ENCODE measurements around the gene NGFR.

NGFR gene

DNA sequence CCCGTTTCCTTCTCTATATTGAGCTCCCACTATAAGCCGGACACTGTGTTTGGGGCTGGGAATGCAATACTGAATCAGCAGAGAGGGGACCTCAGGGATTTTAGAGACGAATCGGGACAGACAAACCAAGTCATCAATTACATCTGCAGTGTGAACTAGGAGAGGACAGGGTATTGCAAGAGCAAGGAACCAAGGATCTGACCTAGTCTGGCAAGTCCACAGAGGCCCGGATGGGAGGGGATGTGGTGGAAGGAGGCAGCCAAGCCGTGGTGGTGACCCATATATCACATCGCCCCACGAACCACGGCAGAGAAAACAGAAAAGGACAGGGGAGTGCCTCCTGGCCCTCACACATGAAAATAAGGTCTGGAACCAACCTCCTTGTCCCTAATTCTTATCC, 52.5 kb downstream of the NGFR start:
- H3K79me2 ChIP-seq (ENCODE audit: low read length): no peaks in the 10 kb centered on the region
- H3K27ac ChIP-seq (ENCODE audit: low read length): no peak overlapping the region
- no peak overlapping the region for H3K4me3 ChIP-seq (ENCODE audit: low read length)
- H3K36me3 ChIP-seq (replicated peaks; ENCODE audit: insufficient read depth, low read length): no peaks in the 10 kb centered on the region
- H3K4me1 ChIP-seq (ENCODE audit: low read length): no peaks in the 10 kb centered on the region
- DNase-seq: no peak
- no peak overlapping the region for H2AFZ ChIP-seq (ENCODE audit: low read length)
- no peaks in the 10 kb centered on the region for H3K9me3 ChIP-seq (replicated peaks; ENCODE audit: insufficient read depth, low read length)
- H3K9me2 ChIP-seq (replicated peaks; ENCODE audit: insufficient read depth, low read length): no peaks in the 10 kb centered on the region
- no peaks in the 10 kb centered on the region for H3F3A ChIP-seq (ENCODE audit: insufficient read depth, low read length)
- peaks cover 62% of the 10 kb centered on the region for H3K27me3 ChIP-seq (replicated peaks; ENCODE audit: insufficient read depth, low read length)
- no peak overlapping the region for H3K4me2 ChIP-seq (ENCODE audit: low read depth, low read length)
- TF ChIP-seq, protein P1, sequence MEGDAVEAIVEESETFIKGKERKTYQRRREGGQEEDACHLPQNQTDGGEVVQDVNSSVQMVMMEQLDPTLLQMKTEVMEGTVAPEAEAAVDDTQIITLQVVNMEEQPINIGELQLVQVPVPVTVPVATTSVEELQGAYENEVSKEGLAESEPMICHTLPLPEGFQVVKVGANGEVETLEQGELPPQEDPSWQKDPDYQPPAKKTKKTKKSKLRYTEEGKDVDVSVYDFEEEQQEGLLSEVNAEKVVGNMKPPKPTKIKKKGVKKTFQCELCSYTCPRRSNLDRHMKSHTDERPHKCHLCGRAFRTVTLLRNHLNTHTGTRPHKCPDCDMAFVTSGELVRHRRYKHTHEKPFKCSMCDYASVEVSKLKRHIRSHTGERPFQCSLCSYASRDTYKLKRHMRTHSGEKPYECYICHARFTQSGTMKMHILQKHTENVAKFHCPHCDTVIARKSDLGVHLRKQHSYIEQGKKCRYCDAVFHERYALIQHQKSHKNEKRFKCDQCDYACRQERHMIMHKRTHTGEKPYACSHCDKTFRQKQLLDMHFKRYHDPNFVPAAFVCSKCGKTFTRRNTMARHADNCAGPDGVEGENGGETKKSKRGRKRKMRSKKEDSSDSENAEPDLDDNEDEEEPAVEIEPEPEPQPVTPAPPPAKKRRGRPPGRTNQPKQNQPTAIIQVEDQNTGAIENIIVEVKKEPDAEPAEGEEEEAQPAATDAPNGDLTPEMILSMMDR (IDR thresholded peaks at IDR 0.05; ENCODE audit: low read length): no peak
- TF ChIP-seq EZH2phosphoT487 (IDR thresholded peaks at IDR 0.05; ENCODE audit: low read length): no peak
- no peak for TF ChIP-seq EZH2 (optimal IDR thresholded peaks at IDR 0.05; ENCODE audit: low read depth, low read length)
- no peaks in the 10 kb centered on the region for H4K20me1 ChIP-seq (ENCODE audit: insufficient read depth, low read length)
- H3K9ac ChIP-seq (ENCODE audit: low read length): no peak overlapping the region

DNA sequence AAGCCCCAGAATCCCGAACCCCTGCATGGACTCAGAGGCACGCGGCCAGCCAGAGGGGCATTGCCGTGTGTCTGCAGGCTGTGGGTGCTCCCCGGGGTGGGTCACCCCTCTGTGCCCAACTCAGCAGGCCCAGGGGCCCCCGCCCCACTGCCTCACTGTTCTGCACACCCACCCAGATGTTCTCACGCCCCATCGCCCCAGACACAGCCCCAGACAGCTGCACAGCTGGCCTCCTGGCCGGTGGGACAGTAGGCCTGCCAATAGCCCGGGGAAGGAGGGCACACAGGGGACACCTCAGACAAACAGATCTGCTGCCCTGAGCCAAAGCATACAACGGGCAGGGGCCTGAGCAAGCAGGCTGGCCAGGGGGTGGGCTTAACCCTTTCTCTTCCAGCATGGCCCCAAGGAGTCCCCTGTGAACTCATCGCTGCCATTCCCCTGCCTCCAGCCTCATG, 53.0 kb downstream of the NGFR start:
- DNase-seq: no peak
- Histone ChIP-seq H3K4me1 (ENCODE audit: low read length) (no peaks in the 10 kb centered on the region), H3K36me3 (replicated peaks; ENCODE audit: insufficient read depth, low read length) (no peaks in the 10 kb centered on the region), H3K9ac (ENCODE audit: low read length) (no peak overlapping the region), H3K27me3 (replicated peaks; ENCODE audit: insufficient read depth, low read length) (peaks cover 62% of the 10 kb centered on the region), H2AFZ (ENCODE audit: low read length) (no peak overlapping the region), H3K4me2 (ENCODE audit: low read depth, low read length) (no peak overlapping the region), H3K79me2 (ENCODE audit: low read length) (no peaks in the 10 kb centered on the region), H4K20me1 (ENCODE audit: insufficient read depth, low read length) (no peaks in the 10 kb centered on the region), H3K9me3 (replicated peaks; ENCODE audit: insufficient read depth, low read length) (no peaks in the 10 kb centered on the region), H3K27ac (ENCODE audit: low read length) (no peak overlapping the region), H3K4me3 (ENCODE audit: low read length) (no peak overlapping the region), H3K9me2 (replicated peaks; ENCODE audit: insufficient read depth, low read length) (no peaks in the 10 kb centered on the region), H3F3A (ENCODE audit: insufficient read depth, low read length) (no peaks in the 10 kb centered on the region)
- TF ChIP-seq, protein P1 (IDR thresholded peaks at IDR 0.05; ENCODE audit: low read length): no peak
- TF ChIP-seq EZH2 (optimal IDR thresholded peaks at IDR 0.05; ENCODE audit: low read depth, low read length) (no peak), EZH2phosphoT487 (IDR thresholded peaks at IDR 0.05; ENCODE audit: low read length) (no peak)

DNA sequence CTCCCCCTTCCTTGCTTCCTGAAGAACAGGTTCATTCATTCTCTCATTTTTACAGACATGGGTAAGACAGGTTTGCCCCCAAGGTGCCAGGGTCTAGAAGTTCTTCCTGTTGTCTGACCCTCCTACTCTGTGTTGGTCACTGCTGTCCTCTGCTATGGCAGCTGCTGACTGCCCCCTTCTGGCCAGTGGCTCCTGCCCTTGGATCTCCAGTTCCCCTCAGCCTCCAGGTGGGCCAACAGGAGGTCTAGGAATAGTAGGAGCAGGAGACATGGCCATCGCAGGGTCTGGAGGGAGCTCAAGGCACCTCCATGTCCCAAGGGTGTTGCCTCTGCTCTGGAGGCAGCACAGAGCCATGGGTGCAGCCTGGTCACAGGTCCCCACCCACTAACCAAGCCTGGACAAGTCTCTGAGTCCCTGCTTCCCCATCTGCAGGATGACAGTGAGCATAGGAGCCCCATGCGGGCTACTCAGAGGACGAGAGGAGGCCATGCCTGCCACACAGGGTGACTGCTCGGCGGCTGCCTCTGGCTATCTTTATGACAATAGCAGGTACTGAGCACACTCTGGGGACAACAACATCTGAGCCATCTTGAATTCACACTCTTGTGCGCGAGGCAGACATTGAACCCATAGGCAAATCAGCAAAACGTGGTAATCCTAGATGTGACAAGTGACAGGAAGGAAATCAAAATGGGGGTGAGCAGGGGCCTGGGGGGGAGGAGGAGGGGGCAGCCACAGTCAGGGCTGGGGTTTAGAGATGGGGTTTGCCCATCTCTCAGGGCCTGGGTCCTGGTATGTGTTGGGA, 53.6 kb downstream of the NGFR start:
- Histone ChIP-seq H3K4me3 (ENCODE audit: low read length) (no peak overlapping the region), H3K9ac (ENCODE audit: low read length) (no peak overlapping the region), H3K4me1 (ENCODE audit: low read length) (no peaks in the 10 kb centered on the region), H3K36me3 (replicated peaks; ENCODE audit: insufficient read depth, low read length) (no peaks in the 10 kb centered on the region), H2AFZ (ENCODE audit: low read length) (no peak overlapping the region), H3K4me2 (ENCODE audit: low read depth, low read length) (no peak overlapping the region), H3K79me2 (ENCODE audit: low read length) (no peaks in the 10 kb centered on the region), H3K9me3 (replicated peaks; ENCODE audit: insufficient read depth, low read length) (no peaks in the 10 kb centered on the region), H3K9me2 (replicated peaks; ENCODE audit: insufficient read depth, low read length) (no peaks in the 10 kb centered on the region), H3F3A (ENCODE audit: insufficient read depth, low read length) (no peaks in the 10 kb centered on the region), H4K20me1 (ENCODE audit: insufficient read depth, low read length) (no peaks in the 10 kb centered on the region), H3K27me3 (replicated peaks; ENCODE audit: insufficient read depth, low read length) (peaks cover 59% of the 10 kb centered on the region), H3K27ac (ENCODE audit: low read length) (no peak overlapping the region)
- TF ChIP-seq EZH2phosphoT487 (IDR thresholded peaks at IDR 0.05; ENCODE audit: low read length) (no peak), EZH2 (optimal IDR thresholded peaks at IDR 0.05; ENCODE audit: low read depth, low read length) (no peak)
- TF ChIP-seq, protein P1 (IDR thresholded peaks at IDR 0.05; ENCODE audit: low read length): peak; percentile 39
- no peak for DNase-seq
